Gastrocnemius medialis (tissue), 4 donors: ENCODE results near the gene ARSB.

Source experiments
- POLR2A ChIP-seq, 2 donors: fragments of 450-650 bp; IDR thresholded peaks; one replicate each; pipeline ENCODE4 v1.6.1; 2017; ENCODE audit warnings: antibody characterized with exemption in 2 of 2, mild to moderate bottlenecking in 2 of 2, moderate library complexity in 2 of 2
- TF ChIP-seq, protein P1 (sequence below), 5 experiments: fragments of 450-650 bp in 3 of 5; fragments of 200-600 bp in 2 of 5; sonication (generic) in 2 of 5; IDR thresholded peaks in 4 of 5; conservative IDR thresholded peaks in 1 of 5; 1 replicate in 4 of 5; 2 replicates in 1 of 5; pipeline ENCODE4 v1.5.1; 2016 to 2019; ENCODE audit warnings: antibody characterized with exemption in 5 of 5, mild to moderate bottlenecking in 3 of 5, moderate library complexity in 3 of 5

DNA sequence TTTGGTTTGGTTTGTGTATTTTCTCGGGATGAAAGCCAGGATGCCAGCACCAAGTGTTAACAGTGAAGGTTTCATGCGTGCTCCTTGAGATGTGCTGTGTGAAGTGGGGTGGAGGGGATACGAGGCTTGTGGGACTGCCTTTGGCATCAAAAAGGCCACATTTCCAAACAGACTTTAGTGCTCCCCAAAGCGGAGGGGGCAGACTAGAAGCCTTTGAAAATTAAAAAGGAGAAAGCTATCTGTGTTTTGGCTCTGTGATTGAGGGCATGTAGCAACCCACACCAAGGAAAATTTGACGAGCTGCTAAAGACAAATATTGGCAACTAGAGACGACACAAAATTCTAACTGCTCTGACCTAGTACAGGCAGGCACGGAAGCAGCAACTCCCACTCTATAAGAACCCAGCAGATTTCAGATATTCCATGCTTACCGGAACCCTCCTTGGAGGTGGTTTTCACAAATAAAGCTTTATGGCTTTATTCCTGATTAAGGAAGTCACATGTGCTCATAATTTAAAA, 154.5 kb downstream of the ARSB start:
- TF ChIP-seq, protein P1, sequence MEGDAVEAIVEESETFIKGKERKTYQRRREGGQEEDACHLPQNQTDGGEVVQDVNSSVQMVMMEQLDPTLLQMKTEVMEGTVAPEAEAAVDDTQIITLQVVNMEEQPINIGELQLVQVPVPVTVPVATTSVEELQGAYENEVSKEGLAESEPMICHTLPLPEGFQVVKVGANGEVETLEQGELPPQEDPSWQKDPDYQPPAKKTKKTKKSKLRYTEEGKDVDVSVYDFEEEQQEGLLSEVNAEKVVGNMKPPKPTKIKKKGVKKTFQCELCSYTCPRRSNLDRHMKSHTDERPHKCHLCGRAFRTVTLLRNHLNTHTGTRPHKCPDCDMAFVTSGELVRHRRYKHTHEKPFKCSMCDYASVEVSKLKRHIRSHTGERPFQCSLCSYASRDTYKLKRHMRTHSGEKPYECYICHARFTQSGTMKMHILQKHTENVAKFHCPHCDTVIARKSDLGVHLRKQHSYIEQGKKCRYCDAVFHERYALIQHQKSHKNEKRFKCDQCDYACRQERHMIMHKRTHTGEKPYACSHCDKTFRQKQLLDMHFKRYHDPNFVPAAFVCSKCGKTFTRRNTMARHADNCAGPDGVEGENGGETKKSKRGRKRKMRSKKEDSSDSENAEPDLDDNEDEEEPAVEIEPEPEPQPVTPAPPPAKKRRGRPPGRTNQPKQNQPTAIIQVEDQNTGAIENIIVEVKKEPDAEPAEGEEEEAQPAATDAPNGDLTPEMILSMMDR (IDR thresholded peaks at IDR 0.05 in 4 of 5, conservative IDR thresholded peaks at IDR 0.05 in 1 of 5): no peak
- no peak for TF ChIP-seq POLR2A (IDR thresholded peaks at IDR 0.05)
